ENCODE data around the gene FHOD3.

DNA sequence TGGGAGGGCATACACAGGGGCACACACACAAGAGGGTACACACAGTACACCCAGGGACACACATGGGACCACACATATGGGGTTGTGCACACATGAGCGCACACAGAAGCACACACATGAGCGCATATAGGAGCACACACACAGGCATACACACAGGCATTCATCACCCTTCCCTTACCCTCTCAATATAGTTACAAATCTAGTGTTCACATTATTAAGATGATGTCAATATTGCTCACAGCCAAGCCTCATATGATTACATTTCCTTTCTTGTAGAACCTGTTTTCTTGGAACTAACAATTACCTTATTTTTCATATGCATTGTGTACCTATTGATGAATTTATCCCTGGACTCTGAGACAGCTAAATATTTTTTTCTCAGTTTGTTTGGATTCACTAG is 156.7 kb downstream of the FHOD3 start:
- no peak for TF ChIP-seq EZH2 (IDR thresholded peaks at IDR 0.05; ENCODE audit: insufficient read depth, low read length)
- TF ChIP-seq, protein P1, sequence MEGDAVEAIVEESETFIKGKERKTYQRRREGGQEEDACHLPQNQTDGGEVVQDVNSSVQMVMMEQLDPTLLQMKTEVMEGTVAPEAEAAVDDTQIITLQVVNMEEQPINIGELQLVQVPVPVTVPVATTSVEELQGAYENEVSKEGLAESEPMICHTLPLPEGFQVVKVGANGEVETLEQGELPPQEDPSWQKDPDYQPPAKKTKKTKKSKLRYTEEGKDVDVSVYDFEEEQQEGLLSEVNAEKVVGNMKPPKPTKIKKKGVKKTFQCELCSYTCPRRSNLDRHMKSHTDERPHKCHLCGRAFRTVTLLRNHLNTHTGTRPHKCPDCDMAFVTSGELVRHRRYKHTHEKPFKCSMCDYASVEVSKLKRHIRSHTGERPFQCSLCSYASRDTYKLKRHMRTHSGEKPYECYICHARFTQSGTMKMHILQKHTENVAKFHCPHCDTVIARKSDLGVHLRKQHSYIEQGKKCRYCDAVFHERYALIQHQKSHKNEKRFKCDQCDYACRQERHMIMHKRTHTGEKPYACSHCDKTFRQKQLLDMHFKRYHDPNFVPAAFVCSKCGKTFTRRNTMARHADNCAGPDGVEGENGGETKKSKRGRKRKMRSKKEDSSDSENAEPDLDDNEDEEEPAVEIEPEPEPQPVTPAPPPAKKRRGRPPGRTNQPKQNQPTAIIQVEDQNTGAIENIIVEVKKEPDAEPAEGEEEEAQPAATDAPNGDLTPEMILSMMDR (IDR thresholded peaks at IDR 0.05; ENCODE audit: insufficient read depth, low read depth, low read length), result no peak
